Erythroblast (primary cell): ENCODE data around the gene TUT7.

Source experiments
- GATA1 ChIP-seq: IDR thresholded peaks from 2 replicates; pipeline ENCODE4 v1.6.1; 2011; ENCODE audit warnings: low read depth, mild to moderate bottlenecking, control low read depth, low read length, moderate library complexity
- POLR2A ChIP-seq: IDR thresholded peaks from 2 replicates; pipeline ENCODE4 v1.6.1; 2011; ENCODE audit warnings: mild to moderate bottlenecking, low read length

DNA sequence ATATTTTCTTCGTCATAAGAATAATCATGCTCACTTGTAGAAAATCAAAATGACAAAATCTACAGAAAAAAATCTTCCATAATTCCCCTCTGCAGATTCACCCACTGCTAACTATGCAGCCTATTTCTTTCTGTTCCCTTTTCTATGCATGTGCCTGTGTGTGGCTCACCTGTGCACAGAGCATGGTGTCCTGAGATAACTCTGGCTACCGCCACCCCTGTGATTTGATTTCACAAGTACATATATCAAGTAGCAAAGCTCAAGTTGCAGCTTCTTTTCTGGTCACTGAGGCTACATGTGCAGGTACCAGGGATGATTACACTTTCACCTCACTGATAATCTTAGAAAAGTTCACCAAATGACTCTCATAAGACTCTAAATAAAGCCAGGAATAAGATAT is 53.5 kb downstream of the TUT7 start:
- TF ChIP-seq POLR2A, result no peak
- no peak for TF ChIP-seq GATA1
